Measurements from ENCODE around the gene TTYH3. TPM values are rescaled to one million over a fixed set of nuclear protein-coding genes. Genes with fewer than 3 reads are reported as not detected.
A peak's percentile ranks its signal among the peaks of the same experiment; 100 is the strongest.

Gene TTYH3
- total and polyA plus RNA-seq, 2 of the 13 experiments (the other 11 are each of a cell fraction or from before 2014, with no cell fraction given): 26.3 to 50.0 TPM

- TF ChIP-seq NFAT5 (CRISPR knock-in tag; IDR thresholded peaks at IDR 0.05) (no peak), ZNF264 (CRISPR knock-in tag; IDR thresholded peaks at IDR 0.05) (no peak; the same call in 1 of the 2 replicates), ZNF432 (CRISPR knock-in tag; IDR thresholded peaks at IDR 0.05; ENCODE audit: borderline replicate concordance) (no peak), ZNF24 (IDR thresholded peaks at IDR 0.05) (no peak), EP300 (IDR thresholded peaks at IDR 0.05; ENCODE audit: low read depth in 2 of 2, low read length in 2 of 2) (peak in 1 of 2 experiments; percentile 86; a peak in 2 of 4 replicates), EP300 (CRISPR knock-in tag; IDR thresholded peaks at IDR 0.05; ENCODE audit: borderline replicate concordance) (no peak), ZNF570 (CRISPR knock-in tag; IDR thresholded peaks at IDR 0.05; ENCODE audit: borderline replicate concordance) (no peak), USF2 (IDR thresholded peaks at IDR 0.05; ENCODE audit: low read depth, low read length) (peak; percentile 10; the same call in 1 of the 2 replicates), USF2 (CRISPR knock-in tag; IDR thresholded peaks at IDR 0.05; ENCODE audit: borderline replicate concordance) (peak; percentile 66), ZEB1 (IDR thresholded peaks at IDR 0.05; ENCODE audit: insufficient replicate concordance, low read depth) (no peak), LRRFIP1 (CRISPR knock-in tag; conservative IDR thresholded peaks at IDR 0.05) (no peak), MAFK (conservative IDR thresholded peaks at IDR 0.05 in 1 of 2, IDR thresholded peaks at IDR 0.05 in 1 of 2; ENCODE audit: low read length in 2 of 2) (no peak), AKAP8 (CRISPR knock-in tag; IDR thresholded peaks at IDR 0.05) (0 out of 2 replicates have a peak, but pooled peaks have one; percentile 42), ARID2 (CRISPR knock-in tag; IDR thresholded peaks at IDR 0.05; ENCODE audit: borderline replicate concordance) (no peak), ARNTL (CRISPR knock-in tag; IDR thresholded peaks at IDR 0.05) (peak; percentile 92)
- TF ChIP-seq, protein P1, sequence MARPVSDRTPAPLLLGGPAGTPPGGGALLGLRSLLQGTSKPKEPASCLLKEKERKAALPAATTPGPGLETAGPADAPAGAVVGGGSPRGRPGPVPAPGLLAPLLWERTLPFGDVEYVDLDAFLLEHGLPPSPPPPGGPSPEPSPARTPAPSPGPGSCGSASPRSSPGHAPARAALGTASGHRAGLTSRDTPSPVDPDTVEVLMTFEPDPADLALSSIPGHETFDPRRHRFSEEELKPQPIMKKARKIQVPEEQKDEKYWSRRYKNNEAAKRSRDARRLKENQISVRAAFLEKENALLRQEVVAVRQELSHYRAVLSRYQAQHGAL (CRISPR knock-in tag; IDR thresholded peaks at IDR 0.05; ENCODE audit: not compliant biosample characterization): no peak
These were observed 8.7 kb upstream of the TTYH3 start (continued) for GRCh38 chr7:2622869-2623697.

Data from HepG2 (cell line).